ENCODE data around the gene CCDC102B.
"Not testable (repeated sequence)": the region's sequence is repeated elsewhere in the genome, so short reads cannot be mapped to it uniquely, and the experiment has no call there.

Gene CCDC102B

DNA sequence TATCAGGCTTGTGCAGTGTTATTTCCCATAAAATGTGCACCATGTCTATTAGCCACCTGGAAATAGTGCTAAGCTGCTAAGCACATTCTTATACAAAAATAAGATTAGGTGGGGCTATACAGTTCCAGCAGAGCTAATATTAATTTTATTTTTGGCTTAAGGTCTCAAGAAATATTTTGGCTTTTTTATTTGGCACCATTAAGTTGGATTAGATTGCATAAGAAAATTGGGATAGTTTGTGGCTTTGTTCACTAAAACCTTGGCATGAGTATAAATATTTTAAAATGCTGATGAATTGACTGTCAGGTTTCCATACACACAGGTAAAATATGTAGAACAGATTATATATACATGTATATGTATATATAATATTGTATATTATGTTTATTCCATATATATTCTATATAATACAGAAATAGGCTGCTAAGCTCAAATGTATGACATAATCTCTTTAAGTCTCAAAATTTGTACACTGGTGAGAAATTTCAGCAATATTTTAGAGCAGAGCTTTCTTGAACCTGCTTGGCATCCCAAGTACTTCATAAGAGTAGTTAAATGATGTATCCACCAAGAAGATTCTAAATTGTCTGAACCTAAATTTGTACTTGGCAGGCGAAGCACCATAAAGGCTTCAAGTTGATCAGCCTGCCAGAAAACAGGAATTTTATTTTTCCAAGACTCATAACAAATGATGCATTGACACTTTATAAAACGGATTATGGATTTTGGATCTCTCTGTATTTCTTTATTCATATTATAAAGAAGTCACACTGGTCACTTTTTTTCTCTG, 32.6 kb downstream of the CCDC102B start:
- no peak for DNase-seq

DNA sequence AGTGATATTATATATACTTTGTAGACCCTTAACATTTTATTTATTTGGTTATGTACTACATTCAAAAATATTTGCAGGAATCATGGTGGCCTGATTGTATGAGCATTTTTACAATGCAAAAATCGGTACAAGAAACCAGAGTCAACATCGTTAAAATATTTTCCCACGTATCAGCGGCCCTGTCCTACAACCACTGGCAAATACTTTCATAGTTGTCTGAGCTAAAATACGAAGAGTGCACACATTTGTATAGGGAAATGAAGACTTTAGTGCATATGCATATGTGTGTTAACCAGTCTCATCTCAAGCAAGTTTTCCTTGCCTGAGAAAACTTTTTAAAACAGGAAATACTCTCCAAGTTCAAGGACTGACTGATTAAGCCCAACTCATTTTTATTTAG, 35.9 kb downstream of the CCDC102B start:
- DNase-seq, result no peak

DNA sequence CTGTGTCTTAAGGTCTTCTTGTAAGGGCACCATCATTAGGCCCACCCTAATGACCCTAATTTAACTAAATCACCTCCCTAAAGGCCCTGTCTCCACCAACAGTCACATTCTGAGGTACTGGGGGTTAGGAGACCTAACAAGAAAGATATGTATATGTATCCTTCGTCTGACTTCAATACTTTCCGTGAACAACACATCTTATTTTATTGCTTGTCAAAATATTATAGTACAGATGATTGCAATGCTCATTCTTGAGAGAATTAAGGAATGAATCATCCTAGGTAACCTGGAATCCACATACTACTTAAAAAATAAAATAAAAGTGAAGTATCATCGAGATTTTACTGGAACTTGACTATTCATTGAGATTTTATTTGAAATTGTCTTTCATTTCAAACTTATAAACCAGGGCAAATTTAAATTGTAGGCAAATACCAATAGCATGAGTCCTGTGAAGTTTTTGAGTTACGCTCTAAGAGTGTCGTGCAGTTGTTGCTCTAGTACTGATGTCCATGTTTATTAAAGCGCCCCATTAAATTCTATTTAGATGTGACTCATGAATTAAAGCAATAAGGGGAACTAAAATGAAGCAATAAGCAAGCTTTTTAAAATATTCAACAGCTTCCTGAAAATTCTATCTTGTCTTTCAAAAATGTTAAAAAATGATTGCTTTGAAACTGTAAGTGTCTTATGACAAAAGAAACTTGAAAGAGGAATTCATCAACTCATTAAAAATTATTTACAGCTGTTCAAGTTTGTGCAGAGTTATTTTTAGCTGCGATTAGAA, 40.0 kb downstream of the CCDC102B start:
- no peak for DNase-seq

DNA sequence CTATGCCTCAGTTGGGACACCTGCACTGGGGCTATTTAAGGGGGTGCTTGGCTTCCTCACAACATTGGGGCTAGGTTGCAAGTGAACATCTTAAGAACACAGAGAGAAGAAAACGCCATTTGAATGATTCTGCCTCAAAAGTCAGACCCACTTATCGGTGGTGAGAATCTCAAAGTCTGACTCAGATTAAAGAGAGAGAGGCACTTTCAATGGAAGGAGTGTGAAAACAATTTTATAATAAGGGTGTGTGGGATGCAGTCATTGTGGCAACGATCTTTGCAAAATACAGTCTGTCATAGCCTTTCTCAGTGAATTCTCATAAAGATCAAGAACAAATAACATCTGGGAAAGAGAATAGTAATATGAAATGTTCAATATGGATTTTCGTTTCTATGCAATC, 41.8 kb downstream of the CCDC102B start:
- DNase-seq, result no peak

GRCh38 chr18:68840554-68841263, 42.8 kb downstream of the CCDC102B start:
- no peak for DNase-seq

DNA sequence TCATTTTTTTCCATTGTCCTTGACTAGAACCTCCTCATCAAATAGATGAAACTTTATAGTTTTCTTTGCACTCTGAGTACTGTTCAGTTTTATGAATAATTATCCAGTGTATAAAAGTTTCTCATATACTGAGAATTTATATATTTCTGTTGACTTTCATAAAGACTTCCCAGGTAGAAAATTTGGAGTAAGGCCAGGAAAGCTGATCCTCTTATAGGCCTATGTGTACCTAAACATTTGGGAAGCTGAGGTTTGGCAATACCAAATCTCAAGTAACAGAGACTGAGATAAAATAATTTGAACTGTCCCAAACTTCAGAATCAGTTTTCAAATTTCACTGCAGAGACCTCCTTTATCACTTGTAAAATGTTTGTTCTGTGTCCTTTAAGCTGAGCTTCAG, 43.4 kb downstream of the CCDC102B start:
- no peak for DNase-seq

DNA sequence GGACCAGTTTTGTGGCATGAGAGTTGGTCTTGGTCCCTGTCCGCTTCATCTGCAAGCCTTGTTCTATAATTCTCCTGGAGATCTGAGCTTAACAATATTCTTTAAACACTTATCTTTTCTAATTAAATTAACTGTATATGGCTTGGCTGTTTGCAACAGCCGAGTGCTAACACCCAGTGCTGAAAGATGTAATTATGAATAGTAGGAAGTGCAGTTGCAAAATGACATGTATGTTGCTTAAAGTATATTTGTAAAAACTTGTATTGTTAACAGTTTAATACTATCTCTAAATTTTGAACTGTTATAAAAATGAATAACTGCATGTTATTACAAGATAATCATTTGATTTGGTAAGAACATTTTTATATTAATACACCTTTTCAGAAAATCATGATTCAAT, 45.1 kb downstream of the CCDC102B start:
- DNase-seq, result no peak

GRCh38 chr18:68843473-68844089, 45.7 kb downstream of the CCDC102B start:
- no peak for DNase-seq

GRCh38 chr18:68847219-68847837, 49.4 kb downstream of the CCDC102B start:
- no peak for DNase-seq

DNA sequence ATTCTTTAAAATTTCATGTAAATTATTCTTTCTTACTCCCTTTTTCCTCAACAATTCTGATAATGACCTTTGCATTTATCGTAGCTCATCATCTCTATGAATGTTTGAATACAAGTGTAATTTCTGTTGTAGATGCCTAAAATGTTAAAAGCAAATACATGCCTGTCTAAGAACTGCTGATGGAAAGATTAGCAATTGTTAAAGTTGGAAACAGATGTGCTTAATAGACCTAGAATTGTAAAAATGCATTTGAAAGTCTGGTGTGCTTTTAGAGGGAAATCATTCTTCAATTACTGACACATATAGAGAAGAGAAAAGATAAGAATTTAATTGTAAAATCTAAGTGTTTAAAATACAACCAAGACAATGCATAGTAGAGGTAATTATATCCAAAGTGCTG, 50.4 kb downstream of the CCDC102B start:
- DNase-seq, result no peak

DNA sequence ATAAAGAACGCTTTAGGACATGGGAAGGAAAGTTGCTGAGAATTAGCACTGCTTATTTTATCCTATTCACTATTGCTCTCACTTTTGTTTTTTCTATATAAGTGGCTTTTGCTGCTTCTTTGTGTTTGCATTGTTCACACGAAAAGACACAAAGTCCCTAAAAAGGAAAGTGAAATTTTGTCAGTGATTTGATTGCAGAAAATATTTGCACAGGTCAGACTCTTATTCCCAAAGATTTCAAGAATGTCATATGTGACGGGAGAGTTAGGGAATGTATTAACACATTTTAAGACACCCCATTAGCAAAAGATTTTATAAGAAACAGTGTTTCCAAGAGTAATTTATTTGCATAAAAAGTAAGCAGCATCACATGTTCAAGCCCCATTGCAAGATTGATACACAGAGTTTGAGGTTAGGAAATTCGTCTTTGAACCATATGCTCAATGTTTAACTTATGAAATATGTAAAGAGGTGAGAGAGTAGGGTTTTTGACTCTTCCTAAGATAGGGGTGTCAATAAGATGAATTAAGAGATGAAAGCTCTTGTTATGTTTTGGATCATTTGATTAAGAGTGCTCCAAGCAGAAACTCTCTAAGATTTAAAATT, 57.0 kb downstream of the CCDC102B start:
- no peak for DNase-seq

DNA sequence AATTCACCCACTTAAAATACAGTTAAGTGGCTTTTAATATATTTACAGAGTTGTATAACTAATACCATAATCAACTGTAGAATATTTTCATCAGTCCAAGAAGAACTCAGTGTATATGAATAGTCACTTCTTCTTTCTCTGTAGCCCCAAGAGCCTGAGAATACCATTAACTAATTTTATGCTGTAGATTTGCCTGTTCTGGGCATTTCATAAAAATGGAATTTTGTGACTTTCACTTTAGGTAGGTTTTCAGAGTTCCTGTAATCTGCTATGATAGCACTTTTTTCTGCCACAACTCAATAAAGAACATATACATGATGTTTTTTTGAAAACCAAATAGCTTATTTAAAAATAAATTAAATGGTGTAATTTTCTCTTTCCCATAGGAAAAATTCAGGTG, 57.6 kb downstream of the CCDC102B start:
- no peak for DNase-seq

DNA sequence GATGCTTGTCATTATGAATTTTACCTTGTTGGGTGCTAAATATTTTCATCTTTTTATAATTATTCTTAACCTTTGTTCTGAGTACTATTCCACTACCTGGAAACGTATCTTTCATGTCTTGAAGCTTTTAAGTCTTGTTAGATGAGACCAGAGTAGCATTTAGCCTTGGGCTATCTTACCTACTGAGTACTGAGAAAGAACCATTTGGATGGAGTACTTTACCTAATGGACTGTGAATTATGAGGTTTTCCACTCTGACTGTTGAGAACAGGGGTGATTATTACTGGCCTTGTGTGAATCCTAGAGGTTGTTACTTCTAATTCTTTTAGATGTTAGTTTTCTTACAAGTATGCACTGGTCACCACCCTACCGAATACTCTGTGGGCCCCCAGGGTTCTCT, 63.5 kb downstream of the CCDC102B start:
- no peak for DNase-seq

- DNase-seq, result no peak
Observed at GRCh38 chr18:68865021-68865420, 67.1 kb downstream of the CCDC102B start.

- no peak for DNase-seq
Observed at GRCh38 chr18:68865503-68865902, 67.6 kb downstream of the CCDC102B start.

DNA sequence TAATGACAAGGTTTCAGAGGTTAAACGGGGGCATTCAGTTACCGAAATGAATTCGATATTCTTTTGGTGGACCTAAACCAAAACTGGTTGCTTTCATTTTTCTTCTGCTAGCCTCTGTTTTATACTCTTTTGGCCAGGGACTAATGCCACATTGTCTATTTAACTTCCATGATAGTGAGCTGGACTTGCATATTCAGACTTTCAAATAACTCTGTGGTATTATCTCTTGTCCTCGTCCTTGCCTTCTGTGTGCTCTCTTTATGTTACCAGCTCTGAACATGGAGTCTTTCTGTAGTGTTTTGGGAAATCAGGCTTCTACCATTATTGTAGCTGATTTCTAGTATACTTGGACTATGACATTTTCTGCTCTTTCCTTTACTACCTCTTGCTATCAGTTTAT, 75.1 kb downstream of the CCDC102B start:
- DNase-seq, result no peak

GRCh38 chr18:68874361-68874760, 76.5 kb downstream of the CCDC102B start:
- DNase-seq, result no peak

GRCh38 chr18:68879947-68880346, 82.1 kb downstream of the CCDC102B start:
- not testable (repeated sequence) for DNase-seq

- DNase-seq, result no peak
Observed at GRCh38 chr18:68887410-68887809, 89.5 kb downstream of the CCDC102B start.

DNA sequence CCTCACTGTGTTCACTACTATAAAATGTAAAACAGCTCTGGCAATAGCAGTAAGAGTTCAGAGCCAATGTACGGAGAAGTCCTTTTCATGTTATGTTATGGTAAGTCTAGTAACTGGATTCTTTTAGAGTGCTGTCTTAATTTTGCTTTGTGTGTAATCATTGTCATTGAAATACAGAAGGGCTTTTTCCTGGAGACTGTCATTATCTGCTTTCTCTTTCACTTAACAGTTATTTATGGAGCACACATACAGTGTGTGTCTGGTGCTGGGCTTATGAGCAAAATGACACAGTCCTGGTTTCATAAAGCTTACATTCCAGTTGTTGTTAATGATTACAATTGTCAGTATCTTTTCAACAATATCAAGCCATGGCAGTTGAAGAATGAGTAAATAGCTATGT, 95.5 kb downstream of the CCDC102B start:
- DNase-seq, result no peak

GRCh38 chr18:68897286-68897685, 99.4 kb downstream of the CCDC102B start:
- DNase-seq, result no peak

DNA sequence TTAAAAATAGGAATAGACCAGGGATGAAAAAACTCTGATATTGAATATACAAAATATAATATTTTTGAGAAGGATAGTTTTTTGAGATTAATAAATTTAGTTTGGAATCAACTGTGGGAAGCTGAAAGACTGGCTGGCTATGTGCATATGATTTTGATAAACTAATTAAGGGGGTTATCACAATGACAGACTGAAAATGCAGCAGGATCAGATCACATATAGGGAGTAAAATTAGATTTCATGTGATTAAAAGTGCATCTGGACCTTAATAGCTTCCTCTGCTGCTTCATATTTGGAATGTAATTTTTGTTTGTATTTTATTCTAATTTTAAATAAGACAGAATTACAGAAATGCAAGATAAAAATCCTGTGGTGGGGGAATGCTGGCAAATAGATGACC, 111.7 kb downstream of the CCDC102B start:
- DNase-seq, result no peak
